BE2C (cell line): ENCODE results near the gene TRDMT1.
A peak's percentile ranks its signal among the peaks of the same experiment; 100 is the strongest.

Experiments used
- DNase-seq: peaks from one replicate; pipeline ENCODE4 v3.0.0-alpha.2; 2020
- H3K27me3 ChIP-seq: fragments of 250-450 bp; sonication (Bioruptor Pico); 2 replicates; pipeline ENCODE4 v1.5.1; 2020; ENCODE audit warnings: mild to moderate bottlenecking
- H3K36me3 ChIP-seq: fragments of 250-450 bp; sonication (Bioruptor Pico); 2 replicates; pipeline ENCODE4 v1.5.1; 2020; ENCODE audit warnings: mild to moderate bottlenecking
- H3K4me1 ChIP-seq: fragments of 250-450 bp; sonication (Bioruptor Pico); 2 replicates; pipeline ENCODE4 v1.5.1; 2020
- H3K4me3 ChIP-seq: 2 replicates; pipeline ENCODE4 v1.5.1; 2011; ENCODE audit warnings: low read depth, low read length
- H3K9me3 ChIP-seq: fragments of 250-450 bp; sonication (Bioruptor Pico); 2 replicates; pipeline ENCODE4 v1.5.1; 2020
- CTCF ChIP-seq: IDR thresholded peaks from 2 replicates; pipeline ENCODE4 v1.5.1; 2012; ENCODE audit warnings: mild to moderate bottlenecking, low read depth, low read length

Gene TRDMT1

GRCh38 chr10:17229016-17229716 is 27.7 kb upstream of the TRDMT1 start:
- Histone ChIP-seq H3K9me3 (no peaks in the 10 kb centered on the region; the same call in 1 of the 2 replicates), H3K36me3 (0 out of 2 replicates have a peak, but pooled peaks cover under 1% of the 10 kb centered on the region), H3K27me3 (peaks cover 19% of the 10 kb centered on the region), H3K4me3 (peak overlapping the region; percentile 51), H3K4me1 (no peaks in the 10 kb centered on the region; the same call in 1 of the 2 replicates)
- TF ChIP-seq CTCF: no peak
- DNase-seq: peak; percentile 64

- H3K9me3 ChIP-seq: no peaks in the 10 kb centered on the region; the same call in 1 of the 2 replicates
- H3K27me3 ChIP-seq: peaks cover 19% of the 10 kb centered on the region
- H3K4me1 ChIP-seq: no peaks in the 10 kb centered on the region; the same call in 1 of the 2 replicates
- TF ChIP-seq CTCF: no peak
- peak within 1 kb of the TSS; percentile 51 for H3K4me3 ChIP-seq
- DNase-seq: peak; percentile 70
- no peaks in the 10 kb centered on the region for H3K36me3 ChIP-seq
Observed at GRCh38 chr10:17228091-17229015, 26.9 kb upstream of the TRDMT1 start, which contains the start of gene VIM. VIM (plus strand) TSS chr10:17228241; CDS start chr10:17229423, 1,182 bp downstream.

GRCh38 chr10:17227367-17228090 is 26.1 kb upstream of the TRDMT1 start:
- DNase-seq: no peak
- TF ChIP-seq CTCF: peak; percentile 36
- H3K4me3 ChIP-seq: no peak overlapping the region; the same call in 1 of the 2 replicates
- no peaks in the 10 kb centered on the region; the same call in 1 of the 2 replicates for H3K4me1 ChIP-seq
- H3K9me3 ChIP-seq: no peaks in the 10 kb centered on the region; the same call in 1 of the 2 replicates
- H3K27me3 ChIP-seq: peaks cover 19% of the 10 kb centered on the region
- H3K36me3 ChIP-seq: no peaks in the 10 kb centered on the region

DNA sequence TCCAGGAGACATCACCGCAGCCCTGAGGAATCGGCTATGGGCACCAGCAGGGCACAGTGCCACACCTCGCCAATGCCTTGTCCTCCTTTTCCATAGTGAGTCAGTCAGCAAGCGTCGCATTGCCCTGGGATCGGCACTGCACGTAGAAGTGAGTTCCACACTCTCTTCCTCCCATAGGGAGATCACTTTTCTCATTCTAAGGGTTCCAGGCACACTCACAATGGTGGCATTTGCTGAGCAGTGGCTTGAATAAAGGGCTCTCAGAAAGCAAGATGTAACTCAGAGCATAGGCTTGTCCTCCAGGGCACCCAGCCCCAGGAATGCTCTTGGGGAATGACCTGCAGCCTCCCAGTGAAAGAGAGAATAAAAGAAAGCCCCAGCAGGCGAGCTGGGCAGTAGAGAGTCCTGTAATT is 25.4 kb upstream of the TRDMT1 start:
- no peaks in the 10 kb centered on the region; the same call in 1 of the 2 replicates for H3K9me3 ChIP-seq
- no peaks in the 10 kb centered on the region for H3K36me3 ChIP-seq
- no peak for TF ChIP-seq CTCF
- peaks cover 19% of the 10 kb centered on the region for H3K27me3 ChIP-seq
- H3K4me1 ChIP-seq: no peaks in the 10 kb centered on the region; the same call in 1 of the 2 replicates
- no peak for DNase-seq
- no peak overlapping the region for H3K4me3 ChIP-seq

- no peak overlapping the region for H3K4me3 ChIP-seq
- no peaks in the 10 kb centered on the region; the same call in 1 of the 2 replicates for H3K9me3 ChIP-seq
- H3K27me3 ChIP-seq: peaks cover 19% of the 10 kb centered on the region
- TF ChIP-seq CTCF: no peak
- no peak for DNase-seq
- no peaks in the 10 kb centered on the region for H3K36me3 ChIP-seq
- no peaks in the 10 kb centered on the region; the same call in 1 of the 2 replicates for H3K4me1 ChIP-seq
Observed at GRCh38 chr10:17225808-17226207, 24.3 kb upstream of the TRDMT1 start.
